CD14-positive monocyte (primary cell): ENCODE data around the gene G3BP2. TPM values are rescaled to one million over a fixed set of nuclear protein-coding genes. Genes with fewer than 3 reads are reported as not detected.

ENCODE experiments used
- DNase-seq, 3 donors: peaks; one replicate each; pipeline ENCODE4 v3.0.0-alpha.2; 2011 to 2022
- H2AFZ ChIP-seq: 2 replicates; pipeline ENCODE4 v1.6.0; 2012; ENCODE audit warnings: mild to moderate bottlenecking, low read depth, low read length, inconsistent platforms; ENCODE audit not compliant: insufficient read depth, poor library complexity, severe bottlenecking
- H3K27ac ChIP-seq, 2 donors: 1 replicate in 1 of 2; 2 replicates in 1 of 2; pipeline ENCODE4 v1.5.1; 2012 to 2013; ENCODE audit warnings: low read length in 2 of 2, control low read depth in 1 of 2, inconsistent platforms in 1 of 2, low read depth in 1 of 2, mild to moderate bottlenecking in 1 of 2
- H3K27me3 ChIP-seq, 2 donors: one replicate each; pipeline versions ENCODE4 v1.6.0 to v1.6.1; 2011 to 2013; ENCODE audit warnings: low read length in 2 of 2; ENCODE audit not compliant: control insufficient read depth in 2 of 2, insufficient read depth in 2 of 2
- H3K36me3 ChIP-seq, 2 donors: replicated peaks in 1 of 2; 1 replicate in 1 of 2; 2 replicates in 1 of 2; pipeline versions ENCODE4 v1.5.1 to v1.6.1; 2012 to 2013; ENCODE audit warnings: low read length in 2 of 2, control low read depth in 1 of 2, inconsistent platforms in 1 of 2, mild to moderate bottlenecking in 1 of 2; ENCODE audit not compliant: insufficient read depth in 2 of 2, control insufficient read depth in 1 of 2
- H3K4me1 ChIP-seq, 2 donors: 1 replicate in 1 of 2; 2 replicates in 1 of 2; pipeline versions ENCODE4 v1.5.1 to v1.6.1; 2012 to 2013; ENCODE audit warnings: low read length in 2 of 2, control low read depth in 1 of 2, inconsistent platforms in 1 of 2, mild to moderate bottlenecking in 1 of 2, moderate library complexity in 1 of 2; ENCODE audit not compliant: insufficient read depth in 2 of 2, control insufficient read depth in 1 of 2
- H3K4me2 ChIP-seq: replicated peaks from 2 replicates; pipeline ENCODE3; 2012; ENCODE audit warnings: low read length, moderate library complexity, mild to moderate bottlenecking; ENCODE audit not compliant: poor library complexity, severe bottlenecking; ENCODE audit errors: extremely low read depth
- H3K4me3 ChIP-seq, 3 experiments: fragments of 200-600 bp in 1 of 3; sonication (generic) in 1 of 3; replicated peaks in 1 of 3; 1 replicate in 2 of 3; 2 replicates in 1 of 3; pipeline ENCODE4 v1.5.1; 2011 to 2013; ENCODE audit warnings: low read length in 3 of 3, mild to moderate bottlenecking in 3 of 3, control low read depth in 2 of 3, low read depth in 2 of 3, inconsistent platforms in 1 of 3, moderate library complexity in 1 of 3
- H3K79me2 ChIP-seq: 2 replicates; pipeline ENCODE4 v1.6.0; 2012; ENCODE audit warnings: mild to moderate bottlenecking, control low read depth, inconsistent platforms, low read length, moderate library complexity; ENCODE audit not compliant: insufficient read depth
- H3K9ac ChIP-seq: 2 replicates; pipeline ENCODE4 v1.6.0; 2017; ENCODE audit warnings: low read length, mild to moderate bottlenecking; ENCODE audit not compliant: insufficient read depth, poor library complexity, severe bottlenecking
- H3K9me3 ChIP-seq, 2 donors: replicated peaks in 1 of 2; 1 replicate in 1 of 2; 2 replicates in 1 of 2; pipeline versions ENCODE4 v1.5.1 to v1.6.1; 2012 to 2013; ENCODE audit warnings: low read length in 2 of 2, control low read depth in 1 of 2; ENCODE audit not compliant: control insufficient read depth in 1 of 2, insufficient read depth in 1 of 2
- H4K20me1 ChIP-seq: 2 replicates; pipeline ENCODE4 v1.6.0; 2012; ENCODE audit warnings: mild to moderate bottlenecking, low read length, control low read depth, moderate library complexity; ENCODE audit not compliant: insufficient read depth
- H3K27ac Mint-ChIP-seq, 7 donors: one replicate each; pipeline ENCODE4 v1.8.0; 2020; ENCODE audit warnings: mild to moderate bottlenecking in 7 of 7, mixed read lengths in 7 of 7, moderate library complexity in 6 of 7, inconsistent platforms in 2 of 7
- H3K27me3 Mint-ChIP-seq, 3 donors: one replicate each; pipeline ENCODE4 v1.8.0; 2021 to 2022; ENCODE audit warnings: low read depth in 3 of 3, mild to moderate bottlenecking in 3 of 3, mixed read lengths in 3 of 3, moderate library complexity in 3 of 3, inconsistent platforms in 1 of 3
- H3K36me3 Mint-ChIP-seq, 2 donors: one replicate each; pipeline ENCODE4 v1.8.0; 2020; ENCODE audit warnings: mixed read lengths in 2 of 2, inconsistent platforms in 1 of 2, mild to moderate bottlenecking in 1 of 2
- H3K4me1 Mint-ChIP-seq: one replicate; pipeline ENCODE4 v1.8.0; 2020; ENCODE audit warnings: mild to moderate bottlenecking, mixed read lengths
- H3K4me3 Mint-ChIP-seq, 2 donors: one replicate each; pipeline ENCODE4 v1.8.0; 2020; ENCODE audit warnings: mild to moderate bottlenecking in 2 of 2, mixed read lengths in 2 of 2, moderate library complexity in 1 of 2
- H3K9me3 Mint-ChIP-seq, 7 donors: one replicate each; pipeline ENCODE4 v1.8.0; 2020 to 2022; ENCODE audit warnings: mixed read lengths in 7 of 7, mild to moderate bottlenecking in 6 of 7, moderate library complexity in 6 of 7, inconsistent platforms in 2 of 7
- WGBS: methylation state at CpG from one replicate; pipeline ENCODE4 v1.1.5; 2013; ENCODE audit warnings: missing lambda C conversion rate; ENCODE audit not compliant: insufficient coverage; 5-methylcytosine and 5-hydroxymethylcytosine counted together
- intact Hi-C, 2 donors: fragments of 100-400 bp; cut with micrococcal nuclease; formaldehyde crosslinking; loops; one replicate each; pipeline versions ENCODE4 v1.15.0 to v1.15.1; 2023
- polyA plus RNA-seq, 3 donors: library from polyadenylated mRNA; depleted of rRNA in 1 of 3; unstranded in 2 of 3; stranded (reverse) in 1 of 3; fragments of 300-500 nt in 2 of 3; fragments of >200 nt in 1 of 3; fragmentation: Illumina TruSeq in 2 of 3; gene quantifications; 1 replicate in 2 of 3; 2 replicates in 1 of 3; pipeline ENCODE4 v1.2.3, GENCODE V29; 2012 to 2021
- TF ChIP-seq, protein P1 (sequence below): fragments of 200-600 bp; IDR thresholded peaks from one replicate; pipeline ENCODE4 v1.8.0; 2022; ENCODE audit warnings: antibody characterized with exemption, mild to moderate bottlenecking

Gene G3BP2
- polyA plus RNA-seq, 3 donors, result 32.5 to 92.3 (median 74.2) TPM

GRCh38 chr4:75678473-75678872, 5.3 kb upstream of the G3BP2 start:
- no peaks in the 10 kb centered on the region for H3K79me2 ChIP-seq
- no peaks in the 10 kb centered on the region for H3K9me3 Mint-ChIP-seq
- no peaks in the 10 kb centered on the region for H3K9me3 ChIP-seq
- H3K27me3 ChIP-seq, result no peaks in the 10 kb centered on the region
- H3K9ac ChIP-seq, result no peak overlapping the region
- TF ChIP-seq, protein P1, sequence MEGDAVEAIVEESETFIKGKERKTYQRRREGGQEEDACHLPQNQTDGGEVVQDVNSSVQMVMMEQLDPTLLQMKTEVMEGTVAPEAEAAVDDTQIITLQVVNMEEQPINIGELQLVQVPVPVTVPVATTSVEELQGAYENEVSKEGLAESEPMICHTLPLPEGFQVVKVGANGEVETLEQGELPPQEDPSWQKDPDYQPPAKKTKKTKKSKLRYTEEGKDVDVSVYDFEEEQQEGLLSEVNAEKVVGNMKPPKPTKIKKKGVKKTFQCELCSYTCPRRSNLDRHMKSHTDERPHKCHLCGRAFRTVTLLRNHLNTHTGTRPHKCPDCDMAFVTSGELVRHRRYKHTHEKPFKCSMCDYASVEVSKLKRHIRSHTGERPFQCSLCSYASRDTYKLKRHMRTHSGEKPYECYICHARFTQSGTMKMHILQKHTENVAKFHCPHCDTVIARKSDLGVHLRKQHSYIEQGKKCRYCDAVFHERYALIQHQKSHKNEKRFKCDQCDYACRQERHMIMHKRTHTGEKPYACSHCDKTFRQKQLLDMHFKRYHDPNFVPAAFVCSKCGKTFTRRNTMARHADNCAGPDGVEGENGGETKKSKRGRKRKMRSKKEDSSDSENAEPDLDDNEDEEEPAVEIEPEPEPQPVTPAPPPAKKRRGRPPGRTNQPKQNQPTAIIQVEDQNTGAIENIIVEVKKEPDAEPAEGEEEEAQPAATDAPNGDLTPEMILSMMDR, result no peak
- no peaks in the 10 kb centered on the region for H3K36me3 ChIP-seq
- no peak for DNase-seq
- H3K4me3 ChIP-seq, result no peak overlapping the region
- intact Hi-C loops, result no loop called here
- H3K4me1 Mint-ChIP-seq, result peaks cover 6% of the 10 kb centered on the region
- no peaks in the 10 kb centered on the region for H4K20me1 ChIP-seq
- H3K4me1 ChIP-seq, result peaks cover 7 to 9% of the 10 kb centered on the region in 2 donors
- H3K27ac Mint-ChIP-seq, result no peak overlapping the region
- H3K27ac ChIP-seq, result no peak overlapping the region
- H3K4me3 Mint-ChIP-seq, result no peak overlapping the region
- H2AFZ ChIP-seq, result no peak overlapping the region
- H3K4me2 ChIP-seq, result no peak overlapping the region
- no peaks in the 10 kb centered on the region for H3K36me3 Mint-ChIP-seq
- no peaks in the 10 kb centered on the region for H3K27me3 Mint-ChIP-seq

GRCh38 chr4:75675004-75675531, 1.9 kb upstream of the G3BP2 start:
- TF ChIP-seq, protein P1, result no peak
- WGBS, result 96% methylated on average over 9 of the region's 11 CpGs
- peak overlapping the region in 1 of 7 donors; percentile 77 for H3K27ac Mint-ChIP-seq

More at GRCh38 chr4:75675004-75675531, 1.9 kb upstream of the G3BP2 start:
- Histone ChIP-seq H3K4me3 (no peak overlapping the region), H2AFZ (no peak overlapping the region), H3K4me1 (peaks cover 14 to 32% of the 10 kb centered on the region in 2 donors), H3K36me3 (no peaks in the 10 kb centered on the region), H3K9me3 (no peaks in the 10 kb centered on the region), H3K9ac (no peak overlapping the region), H3K79me2 (peaks cover 31% of the 10 kb centered on the region), H3K27ac (no peak overlapping the region), H3K4me2 (no peak overlapping the region), H4K20me1 (peaks cover 11% of the 10 kb centered on the region), H3K27me3 (no peaks in the 10 kb centered on the region)
- peaks cover 0 to 6% (median 0%) of the 10 kb centered on the region in 7 donors for H3K9me3 Mint-ChIP-seq
- H3K27me3 Mint-ChIP-seq, result no peaks in the 10 kb centered on the region
- H3K36me3 Mint-ChIP-seq, result peaks cover 0 to 3% of the 10 kb centered on the region in 2 donors
- no peak overlapping the region for H3K4me3 Mint-ChIP-seq
- DNase-seq, result no peak
- intact Hi-C loops, result no loop called here
- H3K4me1 Mint-ChIP-seq, result peaks cover 23% of the 10 kb centered on the region
